ENCODE results near the gene MKX.

DNA sequence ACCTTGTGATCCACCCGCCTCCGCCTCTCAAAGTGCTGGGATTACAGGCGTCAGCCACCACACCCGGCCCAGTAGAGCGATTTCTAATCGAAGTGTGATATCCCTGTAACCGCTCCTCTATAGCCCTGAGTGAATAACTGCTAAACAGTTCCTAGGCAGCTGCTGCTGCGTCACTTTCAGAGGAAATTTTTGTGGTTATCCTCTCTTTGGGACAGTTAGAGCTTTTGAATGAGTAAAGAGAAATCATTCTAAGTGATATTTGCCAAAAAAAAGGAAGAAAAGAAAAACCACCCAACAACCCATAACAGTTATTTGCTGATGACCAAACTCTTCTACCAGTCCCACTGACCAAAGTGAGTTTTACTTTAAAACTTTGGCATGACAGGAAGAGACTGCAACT lies 59.9 kb downstream of the MKX start:
- TF ChIP-seq, protein P1, sequence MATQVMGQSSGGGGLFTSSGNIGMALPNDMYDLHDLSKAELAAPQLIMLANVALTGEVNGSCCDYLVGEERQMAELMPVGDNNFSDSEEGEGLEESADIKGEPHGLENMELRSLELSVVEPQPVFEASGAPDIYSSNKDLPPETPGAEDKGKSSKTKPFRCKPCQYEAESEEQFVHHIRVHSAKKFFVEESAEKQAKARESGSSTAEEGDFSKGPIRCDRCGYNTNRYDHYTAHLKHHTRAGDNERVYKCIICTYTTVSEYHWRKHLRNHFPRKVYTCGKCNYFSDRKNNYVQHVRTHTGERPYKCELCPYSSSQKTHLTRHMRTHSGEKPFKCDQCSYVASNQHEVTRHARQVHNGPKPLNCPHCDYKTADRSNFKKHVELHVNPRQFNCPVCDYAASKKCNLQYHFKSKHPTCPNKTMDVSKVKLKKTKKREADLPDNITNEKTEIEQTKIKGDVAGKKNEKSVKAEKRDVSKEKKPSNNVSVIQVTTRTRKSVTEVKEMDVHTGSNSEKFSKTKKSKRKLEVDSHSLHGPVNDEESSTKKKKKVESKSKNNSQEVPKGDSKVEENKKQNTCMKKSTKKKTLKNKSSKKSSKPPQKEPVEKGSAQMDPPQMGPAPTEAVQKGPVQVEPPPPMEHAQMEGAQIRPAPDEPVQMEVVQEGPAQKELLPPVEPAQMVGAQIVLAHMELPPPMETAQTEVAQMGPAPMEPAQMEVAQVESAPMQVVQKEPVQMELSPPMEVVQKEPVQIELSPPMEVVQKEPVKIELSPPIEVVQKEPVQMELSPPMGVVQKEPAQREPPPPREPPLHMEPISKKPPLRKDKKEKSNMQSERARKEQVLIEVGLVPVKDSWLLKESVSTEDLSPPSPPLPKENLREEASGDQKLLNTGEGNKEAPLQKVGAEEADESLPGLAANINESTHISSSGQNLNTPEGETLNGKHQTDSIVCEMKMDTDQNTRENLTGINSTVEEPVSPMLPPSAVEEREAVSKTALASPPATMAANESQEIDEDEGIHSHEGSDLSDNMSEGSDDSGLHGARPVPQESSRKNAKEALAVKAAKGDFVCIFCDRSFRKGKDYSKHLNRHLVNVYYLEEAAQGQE (IDR thresholded peaks at IDR 0.05; ENCODE audit: insufficient read depth in 1 of 2, low read depth in 2 of 2, low read length in 1 of 2) = no peak
- TF ChIP-seq, protein P2, sequence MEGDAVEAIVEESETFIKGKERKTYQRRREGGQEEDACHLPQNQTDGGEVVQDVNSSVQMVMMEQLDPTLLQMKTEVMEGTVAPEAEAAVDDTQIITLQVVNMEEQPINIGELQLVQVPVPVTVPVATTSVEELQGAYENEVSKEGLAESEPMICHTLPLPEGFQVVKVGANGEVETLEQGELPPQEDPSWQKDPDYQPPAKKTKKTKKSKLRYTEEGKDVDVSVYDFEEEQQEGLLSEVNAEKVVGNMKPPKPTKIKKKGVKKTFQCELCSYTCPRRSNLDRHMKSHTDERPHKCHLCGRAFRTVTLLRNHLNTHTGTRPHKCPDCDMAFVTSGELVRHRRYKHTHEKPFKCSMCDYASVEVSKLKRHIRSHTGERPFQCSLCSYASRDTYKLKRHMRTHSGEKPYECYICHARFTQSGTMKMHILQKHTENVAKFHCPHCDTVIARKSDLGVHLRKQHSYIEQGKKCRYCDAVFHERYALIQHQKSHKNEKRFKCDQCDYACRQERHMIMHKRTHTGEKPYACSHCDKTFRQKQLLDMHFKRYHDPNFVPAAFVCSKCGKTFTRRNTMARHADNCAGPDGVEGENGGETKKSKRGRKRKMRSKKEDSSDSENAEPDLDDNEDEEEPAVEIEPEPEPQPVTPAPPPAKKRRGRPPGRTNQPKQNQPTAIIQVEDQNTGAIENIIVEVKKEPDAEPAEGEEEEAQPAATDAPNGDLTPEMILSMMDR (IDR thresholded peaks at IDR 0.05) = no peak
- TF ChIP-seq TCF7L2 (IDR thresholded peaks at IDR 0.05; ENCODE audit: low read depth, low read length) (no peak), POLR2AphosphoS5 (IDR thresholded peaks at IDR 0.05; ENCODE audit: low read depth, low read length) (no peak)

All from Panc1 (cell line).